Gastrocnemius medialis (tissue), 4 donors: Measurements from ENCODE around the gene GAL3ST3.

Source experiments
- CTCF ChIP-seq, 5 experiments: fragments of 450-650 bp in 3 of 5; fragments of 200-600 bp in 2 of 5; sonication (generic) in 2 of 5; IDR thresholded peaks in 4 of 5; conservative IDR thresholded peaks in 1 of 5; 1 replicate in 4 of 5; 2 replicates in 1 of 5; pipeline ENCODE4 v1.5.1; 2016 to 2019; ENCODE audit warnings: antibody characterized with exemption in 5 of 5, mild to moderate bottlenecking in 3 of 5, moderate library complexity in 3 of 5
- POLR2A ChIP-seq, 2 donors: fragments of 450-650 bp; IDR thresholded peaks; one replicate each; pipeline ENCODE4 v1.6.1; 2017; ENCODE audit warnings: antibody characterized with exemption in 2 of 2, mild to moderate bottlenecking in 2 of 2, moderate library complexity in 2 of 2

DNA sequence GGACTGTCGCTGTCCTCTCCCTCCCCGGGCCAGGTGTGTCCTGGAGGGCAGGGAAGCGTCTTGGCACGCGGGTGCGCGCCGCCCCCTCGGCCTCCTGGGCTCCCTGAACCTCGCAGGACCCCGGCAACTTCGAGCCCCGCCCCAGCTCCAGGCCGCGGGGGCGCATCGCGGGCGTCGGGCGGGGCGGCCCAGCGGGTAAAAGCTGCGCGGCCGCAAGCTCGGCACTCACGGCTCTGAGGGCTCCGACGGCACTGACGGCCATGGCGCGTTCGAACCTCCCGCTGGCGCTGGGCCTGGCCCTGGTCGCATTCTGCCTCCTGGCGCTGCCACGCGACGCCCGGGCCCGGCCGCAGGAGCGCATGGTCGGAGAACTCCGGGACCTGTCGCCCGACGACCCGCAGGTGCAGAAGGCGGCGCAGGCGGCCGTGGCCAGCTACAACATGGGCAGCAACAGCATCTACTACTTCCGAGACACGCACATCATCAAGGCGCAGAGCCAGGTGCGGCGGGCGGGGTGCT is 37.1 kb downstream of the GAL3ST3 start, which contains the start of gene CST6:
- no peak for TF ChIP-seq CTCF (IDR thresholded peaks at IDR 0.05 in 4 of 5, conservative IDR thresholded peaks at IDR 0.05 in 1 of 5)
- TF ChIP-seq POLR2A (IDR thresholded peaks at IDR 0.05), result no peak
